Tibial nerve (tissue), 4 donors: ENCODE results near the gene SLC37A1. TPM values are rescaled to one million over a fixed set of nuclear protein-coding genes. Genes with fewer than 3 reads are reported as not detected.

ENCODE experiments used
- DNase-seq, 2 donors: peaks; one replicate each; pipeline ENCODE4 v3.0.0-alpha.2; 2019; ENCODE audit warnings: low spot score in 2 of 2
- H3K27ac ChIP-seq, 4 donors: fragments of 200-600 bp; sonication (generic) in 3 of 4; one replicate each; pipeline ENCODE4 v1.5.1; 2017 to 2019; ENCODE audit warnings: mild to moderate bottlenecking in 1 of 4
- H3K27me3 ChIP-seq, 2 donors: fragments of 200-600 bp; sonication (generic) in 1 of 2; one replicate each; pipeline versions ENCODE4 v1.5.1 to v1.6.0; 2017 to 2019
- H3K36me3 ChIP-seq, 3 donors: fragments of 200-600 bp; sonication (generic); one replicate each; pipeline ENCODE4 v1.5.1; 2018 to 2019
- H3K4me1 ChIP-seq, 4 donors: fragments of 200-600 bp; sonication (generic) in 3 of 4; one replicate each; pipeline ENCODE4 v1.5.1; 2017 to 2019
- H3K4me3 ChIP-seq, 4 donors: fragments of 200-600 bp; sonication (generic) in 3 of 4; one replicate each; pipeline ENCODE4 v1.5.1; 2017 to 2019; ENCODE audit warnings: mild to moderate bottlenecking in 1 of 4, moderate library complexity in 1 of 4
- H3K9me3 ChIP-seq, 4 donors: fragments of 200-600 bp; sonication (generic) in 3 of 4; one replicate each; pipeline ENCODE4 v1.5.1; 2017 to 2019
- EP300 ChIP-seq, 2 donors: sonication (generic); formaldehyde crosslinking; IDR thresholded peaks; one replicate each; pipeline ENCODE4 v1.6.1; 2017; ENCODE audit warnings: antibody characterized with exemption in 2 of 2, mild to moderate bottlenecking in 1 of 2
- POLR2A ChIP-seq, 2 donors: fragments of 450-650 bp; IDR thresholded peaks; one replicate each; pipeline ENCODE4 v1.6.1; 2017; ENCODE audit warnings: antibody characterized with exemption in 2 of 2, mild to moderate bottlenecking in 2 of 2, moderate library complexity in 2 of 2
- WGBS, 2 donors: methylation state at CpG; one replicate each; pipeline ENCODE4 v1.1.5; 2018; 5-methylcytosine and 5-hydroxymethylcytosine counted together
- total RNA-seq, 4 donors: library from RNA; depleted of rRNA; stranded (reverse); fragments of >200 nt; gene quantifications; one replicate each; pipeline ENCODE4 v1.1.0, GENCODE V29; 2016
- TF ChIP-seq, protein P1 (sequence below), 5 experiments: fragments of 200-600 bp in 3 of 5; fragments of 450-650 bp in 2 of 5; sonication (generic) in 3 of 5; IDR thresholded peaks; one replicate each; pipeline ENCODE4 v1.5.1; 2016 to 2019; ENCODE audit warnings: antibody characterized with exemption in 5 of 5, mild to moderate bottlenecking in 3 of 5, moderate library complexity in 2 of 5

Gene SLC37A1
- total RNA-seq, 4 donors from 2014 or later: 4.4 to 6.7 (median 5.0) TPM

DNA sequence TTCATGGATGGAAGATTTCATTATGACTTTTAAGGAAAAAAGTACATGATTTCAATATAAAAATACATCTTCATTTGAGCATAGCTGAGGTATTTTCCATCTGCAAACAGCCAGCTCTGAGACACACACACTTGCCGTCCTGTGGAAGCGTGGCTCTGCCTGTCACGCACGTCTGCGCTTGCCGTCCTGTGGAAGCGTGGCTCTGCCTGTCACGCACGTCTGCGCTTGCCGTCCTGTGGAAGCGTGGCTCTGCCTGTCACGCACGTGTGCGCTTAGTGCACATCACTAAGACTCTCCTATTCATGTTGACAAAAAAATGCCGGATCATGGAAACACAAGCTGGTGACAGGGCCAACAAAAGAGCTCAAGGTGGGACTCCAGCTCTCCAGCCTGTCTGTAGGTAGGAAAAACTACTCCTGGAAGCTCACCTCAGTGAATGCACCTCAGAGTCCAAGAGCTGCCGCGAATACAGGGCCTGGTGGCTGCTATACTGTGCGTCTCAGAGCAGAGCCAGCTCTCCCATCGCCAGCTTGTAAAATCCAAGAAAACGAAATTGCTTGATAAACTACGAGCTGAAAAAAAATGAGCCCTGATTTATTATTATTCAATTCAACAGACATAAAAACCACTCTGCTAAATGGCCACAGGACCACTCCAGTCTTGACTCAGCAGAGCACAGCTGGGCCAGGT, 69.3 kb downstream of the SLC37A1 start:
- H3K4me1 ChIP-seq: peaks cover 0 to 13% (median 0%) of the 10 kb centered on the region in 4 donors
- no peaks in the 10 kb centered on the region for H3K9me3 ChIP-seq
- H3K36me3 ChIP-seq: peaks cover 0 to 13% (median 0%) of the 10 kb centered on the region in 3 donors
- no peak for DNase-seq
- no peak overlapping the region for H3K27ac ChIP-seq
- no peaks in the 10 kb centered on the region for H3K27me3 ChIP-seq
- 88 to 89% methylated on average over 22 of the region's 22 CpGs for WGBS, 2 donors
- no peak for TF ChIP-seq EP300 (IDR thresholded peaks at IDR 0.05)
- TF ChIP-seq POLR2A (IDR thresholded peaks at IDR 0.05): no peak
- TF ChIP-seq, protein P1, sequence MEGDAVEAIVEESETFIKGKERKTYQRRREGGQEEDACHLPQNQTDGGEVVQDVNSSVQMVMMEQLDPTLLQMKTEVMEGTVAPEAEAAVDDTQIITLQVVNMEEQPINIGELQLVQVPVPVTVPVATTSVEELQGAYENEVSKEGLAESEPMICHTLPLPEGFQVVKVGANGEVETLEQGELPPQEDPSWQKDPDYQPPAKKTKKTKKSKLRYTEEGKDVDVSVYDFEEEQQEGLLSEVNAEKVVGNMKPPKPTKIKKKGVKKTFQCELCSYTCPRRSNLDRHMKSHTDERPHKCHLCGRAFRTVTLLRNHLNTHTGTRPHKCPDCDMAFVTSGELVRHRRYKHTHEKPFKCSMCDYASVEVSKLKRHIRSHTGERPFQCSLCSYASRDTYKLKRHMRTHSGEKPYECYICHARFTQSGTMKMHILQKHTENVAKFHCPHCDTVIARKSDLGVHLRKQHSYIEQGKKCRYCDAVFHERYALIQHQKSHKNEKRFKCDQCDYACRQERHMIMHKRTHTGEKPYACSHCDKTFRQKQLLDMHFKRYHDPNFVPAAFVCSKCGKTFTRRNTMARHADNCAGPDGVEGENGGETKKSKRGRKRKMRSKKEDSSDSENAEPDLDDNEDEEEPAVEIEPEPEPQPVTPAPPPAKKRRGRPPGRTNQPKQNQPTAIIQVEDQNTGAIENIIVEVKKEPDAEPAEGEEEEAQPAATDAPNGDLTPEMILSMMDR (IDR thresholded peaks at IDR 0.05): no peak
- no peak overlapping the region for H3K4me3 ChIP-seq

DNA sequence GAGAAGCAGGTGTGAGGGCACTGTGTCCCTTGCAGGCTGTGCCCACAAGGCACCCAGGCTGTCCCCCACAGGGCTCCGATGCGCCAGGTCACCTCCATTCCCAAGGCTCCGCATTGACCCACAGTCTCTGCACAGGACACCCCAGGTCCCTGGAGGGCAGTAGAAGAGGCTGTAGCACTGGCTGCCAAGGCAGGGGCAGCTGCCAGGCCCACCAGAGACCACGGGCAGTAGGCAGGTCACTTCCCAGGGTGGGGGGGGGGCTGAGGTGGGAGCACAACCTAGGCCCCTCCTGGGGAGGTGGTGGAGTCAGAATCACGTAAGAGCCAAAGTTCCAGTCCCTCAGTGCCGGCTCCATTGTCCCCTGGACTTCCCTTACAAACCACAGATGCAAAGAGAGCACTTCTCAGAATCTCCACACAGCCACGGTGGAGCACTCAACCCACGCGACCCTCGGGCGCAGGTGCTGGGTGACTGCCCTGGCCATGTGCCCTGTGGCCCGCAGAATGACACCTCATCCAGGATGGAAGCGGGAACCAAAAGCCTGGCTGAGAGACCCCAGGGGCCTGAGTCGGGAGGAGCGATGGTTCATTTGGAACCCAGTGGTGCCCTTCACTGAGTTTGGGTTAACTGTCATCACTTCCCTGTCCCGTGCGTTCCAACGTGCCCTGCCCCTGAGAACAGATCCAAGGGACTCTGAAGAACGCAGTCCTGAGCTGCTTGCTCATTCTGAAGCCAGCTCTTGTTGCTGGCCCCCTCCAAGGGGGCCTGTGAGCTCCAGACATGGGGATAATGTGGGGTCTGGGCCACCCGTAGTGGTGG, 70.0 kb downstream of the SLC37A1 start:
- TF ChIP-seq EP300 (IDR thresholded peaks at IDR 0.05) (no peak), POLR2A (IDR thresholded peaks at IDR 0.05) (no peak)
- TF ChIP-seq, protein P1 (IDR thresholded peaks at IDR 0.05): no peak
- no peaks in the 10 kb centered on the region for H3K9me3 ChIP-seq
- no peak overlapping the region for H3K27ac ChIP-seq
- peaks cover 0 to 13% (median 0%) of the 10 kb centered on the region in 4 donors for H3K4me1 ChIP-seq
- H3K27me3 ChIP-seq: no peaks in the 10 kb centered on the region
- WGBS, 2 donors: 79 to 81% methylated on average over 12 to 20 of the region's 20 CpGs
- H3K4me3 ChIP-seq: no peak overlapping the region
- DNase-seq: no peak
- H3K36me3 ChIP-seq: peaks cover 0 to 9% (median 0%) of the 10 kb centered on the region in 3 donors

DNA sequence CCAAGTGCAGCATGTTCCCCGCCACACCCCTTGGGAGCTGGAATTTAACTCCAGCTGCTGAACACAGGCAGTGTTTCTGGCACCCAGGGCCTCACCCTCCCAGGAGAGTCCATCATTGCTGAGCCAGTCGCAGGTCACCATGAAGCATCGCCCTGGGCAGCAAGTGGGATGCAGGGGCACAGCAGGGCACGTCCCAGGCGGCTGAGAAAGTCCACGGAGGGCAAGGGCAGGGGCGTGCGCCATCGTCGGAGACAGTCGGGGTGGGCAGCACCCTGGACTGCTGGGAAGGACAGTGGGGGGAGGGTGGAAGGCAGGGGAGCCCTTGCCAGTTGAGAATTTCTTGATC, 70.6 kb downstream of the SLC37A1 start:
- Histone ChIP-seq H3K36me3 (peaks cover 0 to 9% (median 0%) of the 10 kb centered on the region in 3 donors), H3K4me3 (no peak overlapping the region), H3K27ac (no peak overlapping the region), H3K9me3 (no peaks in the 10 kb centered on the region), H3K4me1 (peaks cover 0 to 13% (median 0%) of the 10 kb centered on the region in 4 donors), H3K27me3 (no peaks in the 10 kb centered on the region)
- 61 to 77% methylated on average over 10 to 11 of the region's 11 CpGs for WGBS, 2 donors
- TF ChIP-seq POLR2A (IDR thresholded peaks at IDR 0.05): no peak
- no peak for TF ChIP-seq EP300 (IDR thresholded peaks at IDR 0.05)
- TF ChIP-seq, protein P1 (IDR thresholded peaks at IDR 0.05): no peak
- DNase-seq: no peak

DNA sequence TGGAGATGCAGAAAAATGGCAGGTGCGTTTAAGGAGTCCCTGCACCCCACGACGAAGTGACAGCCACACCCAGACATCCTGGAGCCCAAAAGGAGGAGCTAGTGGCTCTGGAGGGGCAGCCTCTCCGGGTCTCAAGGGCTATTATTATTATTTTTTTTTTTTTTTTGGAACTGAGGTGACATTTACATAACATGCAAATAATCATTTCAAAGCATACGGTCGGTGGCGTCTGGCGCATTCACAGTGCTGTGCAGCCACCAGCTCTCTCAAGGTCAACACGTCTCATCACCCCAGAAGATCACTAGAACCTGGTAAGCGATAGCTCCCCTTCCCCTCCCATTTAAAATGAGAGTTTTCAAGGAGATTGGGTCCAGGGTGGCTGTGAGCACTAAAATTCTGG, 72.2 kb downstream of the SLC37A1 start:
- Histone ChIP-seq H3K9me3 (no peaks in the 10 kb centered on the region), H3K27me3 (no peaks in the 10 kb centered on the region), H3K4me1 (peaks cover 0 to 10% (median 0%) of the 10 kb centered on the region in 4 donors), H3K27ac (no peak overlapping the region), H3K4me3 (no peak overlapping the region), H3K36me3 (peaks cover 0 to 1% (median 0%) of the 10 kb centered on the region in 3 donors)
- 58 to 62% methylated on average over 10 of the region's 10 CpGs for WGBS, 2 donors
- TF ChIP-seq, protein P1 (IDR thresholded peaks at IDR 0.05): no peak
- TF ChIP-seq EP300 (IDR thresholded peaks at IDR 0.05) (no peak), POLR2A (IDR thresholded peaks at IDR 0.05) (no peak)
- DNase-seq: no peak

DNA sequence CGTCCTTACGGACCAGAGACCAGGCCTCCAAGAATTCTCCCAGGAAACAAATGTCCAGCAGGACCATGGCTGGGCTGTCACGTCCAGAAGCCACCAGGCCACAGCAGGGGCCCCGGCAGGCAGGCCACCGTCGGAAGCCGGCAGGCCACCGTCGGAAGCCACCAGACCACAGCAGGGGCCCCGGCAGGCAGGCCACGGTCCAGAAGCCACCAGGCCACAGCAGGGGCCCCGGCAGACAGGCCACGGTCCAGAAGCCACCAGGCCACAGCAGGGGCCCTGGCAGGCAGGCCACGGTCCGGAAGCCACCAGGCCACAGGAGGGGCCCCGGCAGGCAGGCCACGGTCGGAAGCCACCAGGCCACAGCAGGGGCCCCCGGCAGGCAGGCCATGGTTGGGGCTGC, 72.8 kb downstream of the SLC37A1 start:
- no peak for TF ChIP-seq EP300 (IDR thresholded peaks at IDR 0.05)
- TF ChIP-seq POLR2A (IDR thresholded peaks at IDR 0.05): no peak
- TF ChIP-seq, protein P1 (IDR thresholded peaks at IDR 0.05): no peak
- Histone ChIP-seq H3K4me1 (peaks cover 0 to 5% (median 0%) of the 10 kb centered on the region in 4 donors), H3K36me3 (no peaks in the 10 kb centered on the region), H3K4me3 (no peak overlapping the region), H3K27ac (no peak overlapping the region), H3K27me3 (no peaks in the 10 kb centered on the region), H3K9me3 (no peaks in the 10 kb centered on the region)
- DNase-seq: no peak
- 83 to 86% methylated on average over 2 to 10 of the region's 19 CpGs for WGBS, 2 donors
